B cell (primary cell): ENCODE results near the gene CLINT1. TPM values are rescaled to one million over a fixed set of nuclear protein-coding genes. Genes with fewer than 3 reads are reported as not detected.

Experiments
- ATAC-seq: fragments of 200-7000 bp; cut with Tn5 transposase; one replicate; pipeline ENCODE4 v1.10.0; 2021; ENCODE audit warnings: low read depth, mild to moderate bottlenecking, moderate number of reproducible peaks, moderate library complexity
- CTCF ChIA-PET: fragments of 350-600 bp; sonication (Branson Sonifier 250); formaldehyde crosslinking; loops from one replicate; lab custom pipeline; 2021; ENCODE audit warnings: antibody characterized with exemption, inconsistent platforms; lab: Charles Lee
- POLR2A ChIA-PET: fragments of 350-600 bp; sonication (Branson Sonifier 250); formaldehyde crosslinking; loops from one replicate; lab custom pipeline; 2021; ENCODE audit warnings: antibody characterized with exemption; lab: Charles Lee
- DNase-seq: peaks from one replicate; pipeline ENCODE4 v3.0.0; 2013
- H2AFZ ChIP-seq: 2 replicates; pipeline ENCODE4 v1.6.1; 2012; ENCODE audit warnings: mild to moderate bottlenecking, low read depth, low read length; ENCODE audit not compliant: insufficient read depth, poor library complexity, severe bottlenecking
- H3K27ac ChIP-seq, 2 donors: 1 replicate in 1 of 2; 2 replicates in 1 of 2; pipeline ENCODE4 v1.5.1; 2012 to 2013; ENCODE audit warnings: low read length in 2 of 2, mild to moderate bottlenecking in 2 of 2, moderate library complexity in 1 of 2
- H3K27me3 ChIP-seq, 4 experiments: fragments of 200-600 bp in 1 of 4; sonication (generic) in 1 of 4; replicated peaks in 1 of 4; 1 replicate in 2 of 4; 2 replicates in 2 of 4; pipeline versions ENCODE4 v1.6.1 to v1.7.0; 2013 to 2016; ENCODE audit warnings: low read length in 3 of 4, mild to moderate bottlenecking in 2 of 4, mixed read lengths in 1 of 4, moderate library complexity in 1 of 4; ENCODE audit not compliant: insufficient read depth in 4 of 4, control insufficient read depth in 3 of 4; ENCODE audit errors: control extremely low read depth in 1 of 4
- H3K36me3 ChIP-seq, 2 experiments: replicated peaks in 1 of 2; 1 replicate in 1 of 2; 2 replicates in 1 of 2; pipeline versions ENCODE4 v1.6.1 to v1.7.1; 2013; ENCODE audit warnings: low read length in 1 of 2; ENCODE audit not compliant: insufficient read depth in 2 of 2, control insufficient read depth in 1 of 2; ENCODE audit errors: control extremely low read depth in 1 of 2, extremely low read depth in 1 of 2
- H3K4me1 ChIP-seq, 2 donors: fragments of 200-600 bp in 1 of 2; sonication (generic) in 1 of 2; 1 replicate in 1 of 2; 2 replicates in 1 of 2; pipeline versions ENCODE4 v1.5.1 to v1.6.1; 2013 to 2017; ENCODE audit warnings: low read length in 2 of 2; ENCODE audit not compliant: control insufficient read depth in 2 of 2, insufficient read depth in 2 of 2
- H3K4me2 ChIP-seq: replicated peaks from 2 replicates; pipeline ENCODE3; 2012; ENCODE audit warnings: mild to moderate bottlenecking, low read depth, low read length; ENCODE audit not compliant: poor library complexity, severe bottlenecking
- H3K4me3 ChIP-seq, 5 experiments: fragments of 200-600 bp in 1 of 5; sonication (generic) in 1 of 5; 1 replicate in 3 of 5; 2 replicates in 2 of 5; pipeline versions ENCODE4 v1.5.1 to v1.7.0; 2011 to 2016; ENCODE audit warnings: low read length in 4 of 5, mild to moderate bottlenecking in 4 of 5, low read depth in 2 of 5, control low read depth in 1 of 5, moderate library complexity in 1 of 5; ENCODE audit not compliant: insufficient read depth in 1 of 5; ENCODE audit errors: control extremely low read depth in 1 of 5, extremely low read depth in 1 of 5
- H3K79me2 ChIP-seq: fragments of 200-600 bp; sonication (generic); one replicate; pipeline ENCODE4 v1.6.0; 2016; ENCODE audit warnings: low read length; ENCODE audit not compliant: control insufficient read depth, insufficient read depth
- H3K9ac ChIP-seq: fragments of 200-600 bp; sonication (generic); 2 replicates; pipeline ENCODE4 v1.6.1; 2017; ENCODE audit warnings: mild to moderate bottlenecking, low read length, moderate library complexity
- H3K9me3 ChIP-seq, 3 donors: one replicate each; pipeline versions ENCODE4 v1.6.1 to v1.7.1; 2013; ENCODE audit warnings: low read length in 2 of 3; ENCODE audit not compliant: control insufficient read depth in 2 of 3, insufficient read depth in 1 of 3; ENCODE audit errors: control extremely low read depth in 1 of 3
- H4K20me1 ChIP-seq: 2 replicates; pipeline ENCODE4 v1.6.0; 2012; ENCODE audit warnings: mild to moderate bottlenecking, low read length; ENCODE audit not compliant: insufficient read depth, control insufficient read depth, poor library complexity, severe bottlenecking
- H3K27ac Mint-ChIP-seq: one replicate; pipeline ENCODE4 v1.8.0; 2021; ENCODE audit warnings: mixed read lengths
- H3K27me3 Mint-ChIP-seq: one replicate; pipeline ENCODE4 v1.8.0; 2021; ENCODE audit warnings: mixed read lengths
- H3K4me1 Mint-ChIP-seq: one replicate; pipeline ENCODE4 v1.8.0; 2021; ENCODE audit warnings: mixed read lengths
- H3K4me3 Mint-ChIP-seq: one replicate; pipeline ENCODE4 v1.8.0; 2021; ENCODE audit warnings: mixed read lengths
- H3K9me3 Mint-ChIP-seq: one replicate; pipeline ENCODE4 v1.8.0; 2022; ENCODE audit warnings: mixed read lengths; ENCODE audit not compliant: insufficient read depth
- EZH2 ChIP-seq: IDR thresholded peaks from 2 replicates; pipeline ENCODE4 v1.6.1; 2012; ENCODE audit warnings: borderline replicate concordance, low read depth, mild to moderate bottlenecking, moderate library complexity, low read length; ENCODE audit not compliant: insufficient read depth, poor library complexity, severe bottlenecking
- WGBS: methylation state at CpG from one replicate; pipeline ENCODE4 v1.1.5; 2013; ENCODE audit warnings: missing lambda C conversion rate; ENCODE audit not compliant: insufficient coverage; 5-methylcytosine and 5-hydroxymethylcytosine counted together
- intact Hi-C: fragments of 100-400 bp; cut with micrococcal nuclease; formaldehyde crosslinking; loops from one replicate; pipeline ENCODE4 v1.10.0; 2022
- polyA plus RNA-seq: library from polyadenylated mRNA; depleted of rRNA; stranded (reverse); fragments of >200 nt; gene quantifications from 2 replicates; pipeline ENCODE4 v1.2.3, GENCODE V29; 2012
- total RNA-seq, 2 donors: library from RNA; stranded (reverse); fragments of 120-200 nt in 1 of 2; gene quantifications; 1 replicate in 1 of 2; 2 replicates in 1 of 2; pipeline versions ENCODE4 v1.2.3 to v1.2.4, GENCODE V29; 2013 to 2022
- TF ChIP-seq, protein P1 (sequence below): fragments of 200-600 bp; IDR thresholded peaks from one replicate; pipeline ENCODE4 v1.8.0; 2022; ENCODE audit warnings: antibody characterized with exemption, mild to moderate bottlenecking

Gene CLINT1
- total and polyA plus RNA-seq, 2 donors (not counting 1 experiment from before 2014, with no cell fraction given), result 69.7 to 89.1 TPM

DNA sequence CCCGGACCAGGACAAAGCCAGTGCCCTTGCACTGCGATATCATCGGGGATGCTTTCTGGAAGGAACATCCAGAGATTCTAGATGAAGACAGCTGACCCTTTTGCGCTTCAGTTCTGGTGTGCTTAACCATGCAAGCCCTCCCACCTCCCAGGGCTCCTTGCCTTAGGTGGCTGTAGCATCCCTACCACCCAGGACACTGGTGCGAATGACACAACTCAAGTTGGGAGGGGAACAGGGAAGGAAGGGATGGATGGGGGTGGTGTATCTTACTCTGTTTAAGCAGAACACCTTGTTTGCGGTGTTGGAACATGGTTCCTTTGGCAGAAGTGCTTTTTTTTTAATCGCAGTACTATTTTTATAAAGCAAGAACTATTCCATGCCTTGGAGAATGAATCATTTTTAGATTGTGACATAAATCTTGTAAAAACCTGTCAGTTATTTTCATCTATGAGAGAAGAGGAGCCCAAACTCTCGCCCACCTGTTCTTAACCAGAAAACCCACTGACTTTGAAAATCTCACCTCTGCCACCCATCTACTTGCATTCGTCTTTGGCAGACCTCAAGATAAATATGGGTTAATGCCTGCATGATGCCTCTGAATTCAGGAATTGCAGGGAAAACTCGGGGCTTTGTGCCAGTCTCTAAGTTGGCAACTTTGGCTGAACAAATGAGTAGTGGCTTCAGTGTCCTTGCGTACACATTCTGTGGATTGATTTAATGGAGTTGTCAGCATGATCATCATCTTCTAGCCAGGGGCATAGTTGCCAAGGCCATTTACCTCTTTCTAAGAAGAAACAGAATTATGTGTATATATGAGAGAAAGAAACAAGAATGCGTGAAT lies 119.3 kb downstream of the CLINT1 start:
- 94% methylated on average over 6 of the region's 12 CpGs for WGBS
- intact Hi-C loops, result loop anchor here (5.0 kb wide), 1 partner anchor 237 kb away; no protein-coding TSS in a partner anchor
- Histone ChIP-seq H3K27me3 (no peaks in the 10 kb centered on the region), H3K4me1 (peaks cover 8 to 10% of the 10 kb centered on the region in 2 donors), H3K36me3 (peaks cover 3 to 18% of the 10 kb centered on the region in 2 experiments), H3K9me3 (no peaks in the 10 kb centered on the region), H4K20me1 (no peaks in the 10 kb centered on the region), H2AFZ (no peak overlapping the region), H3K4me2 (no peak overlapping the region), H3K9ac (no peak overlapping the region), H3K79me2 (peaks cover 6% of the 10 kb centered on the region), H3K4me3 (no peak overlapping the region), H3K27ac (no peak overlapping the region)
- DNase-seq (no peak), ATAC-seq (no peak)
- H3K4me1 Mint-ChIP-seq, result peaks cover 15% of the 10 kb centered on the region
- no peaks in the 10 kb centered on the region for H3K9me3 Mint-ChIP-seq
- TF ChIP-seq, protein P1, sequence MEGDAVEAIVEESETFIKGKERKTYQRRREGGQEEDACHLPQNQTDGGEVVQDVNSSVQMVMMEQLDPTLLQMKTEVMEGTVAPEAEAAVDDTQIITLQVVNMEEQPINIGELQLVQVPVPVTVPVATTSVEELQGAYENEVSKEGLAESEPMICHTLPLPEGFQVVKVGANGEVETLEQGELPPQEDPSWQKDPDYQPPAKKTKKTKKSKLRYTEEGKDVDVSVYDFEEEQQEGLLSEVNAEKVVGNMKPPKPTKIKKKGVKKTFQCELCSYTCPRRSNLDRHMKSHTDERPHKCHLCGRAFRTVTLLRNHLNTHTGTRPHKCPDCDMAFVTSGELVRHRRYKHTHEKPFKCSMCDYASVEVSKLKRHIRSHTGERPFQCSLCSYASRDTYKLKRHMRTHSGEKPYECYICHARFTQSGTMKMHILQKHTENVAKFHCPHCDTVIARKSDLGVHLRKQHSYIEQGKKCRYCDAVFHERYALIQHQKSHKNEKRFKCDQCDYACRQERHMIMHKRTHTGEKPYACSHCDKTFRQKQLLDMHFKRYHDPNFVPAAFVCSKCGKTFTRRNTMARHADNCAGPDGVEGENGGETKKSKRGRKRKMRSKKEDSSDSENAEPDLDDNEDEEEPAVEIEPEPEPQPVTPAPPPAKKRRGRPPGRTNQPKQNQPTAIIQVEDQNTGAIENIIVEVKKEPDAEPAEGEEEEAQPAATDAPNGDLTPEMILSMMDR, result no peak
- TF ChIP-seq EZH2, result no peak
- no peaks in the 10 kb centered on the region for H3K27me3 Mint-ChIP-seq
- ChIA-PET CTCF (interaction anchor here (1.2 to 2.1 kb wide), 2 partner anchors 15 to 308 kb away, joined by 3 to 13 read pairs; no protein-coding TSS in a partner anchor), POLR2A (no interaction called here)
- H3K27ac Mint-ChIP-seq, result peak overlapping the region; percentile 15
- no peak overlapping the region for H3K4me3 Mint-ChIP-seq

DNA sequence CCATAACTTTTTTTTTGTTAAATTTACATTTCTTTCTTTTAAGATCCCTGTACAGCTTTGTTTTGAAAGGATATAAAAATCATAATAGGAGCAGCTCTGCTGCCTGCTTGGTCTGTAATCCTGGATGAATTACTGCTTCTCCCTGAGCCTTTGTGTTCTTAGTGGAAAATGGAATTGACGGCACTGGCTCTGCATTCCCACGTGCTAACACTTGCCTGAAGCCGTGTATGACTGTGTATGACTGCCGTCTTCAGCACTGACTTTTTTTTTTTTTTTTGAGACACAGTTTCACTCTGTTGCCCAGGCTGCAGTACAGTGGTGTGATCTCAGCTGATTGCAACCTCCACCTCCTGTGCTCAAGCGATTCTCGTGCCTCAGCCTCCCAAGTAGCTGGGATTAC lies 123.0 kb downstream of the CLINT1 start:
- Histone ChIP-seq H3K9me3 (no peaks in the 10 kb centered on the region), H3K4me1 (peaks cover 4 to 10% of the 10 kb centered on the region in 2 donors), H3K79me2 (no peaks in the 10 kb centered on the region), H3K27ac (no peak overlapping the region), H3K36me3 (peaks cover 5 to 30% of the 10 kb centered on the region in 2 experiments), H3K4me2 (no peak overlapping the region), H2AFZ (no peak overlapping the region), H4K20me1 (no peaks in the 10 kb centered on the region), H3K27me3 (no peaks in the 10 kb centered on the region), H3K9ac (no peak overlapping the region), H3K4me3 (no peak overlapping the region)
- H3K27ac Mint-ChIP-seq, result no peak overlapping the region
- no peaks in the 10 kb centered on the region for H3K27me3 Mint-ChIP-seq
- H3K4me1 Mint-ChIP-seq, result peaks cover 17% of the 10 kb centered on the region
- no peak overlapping the region for H3K4me3 Mint-ChIP-seq
- ATAC-seq (no peak), DNase-seq (no peak)
- intact Hi-C loops, result no loop called here
- H3K9me3 Mint-ChIP-seq, result no peaks in the 10 kb centered on the region
- 98% methylated on average over 6 of the region's 6 CpGs for WGBS
- ChIA-PET CTCF (no interaction called here), POLR2A (no interaction called here)
- TF ChIP-seq, protein P1, result no peak
- no peak for TF ChIP-seq EZH2
